Mammary epithelial cell (primary cell): ENCODE results near the gene BCL11A.

Experiments used
- CTCF ChIP-seq, 2 donors: IDR thresholded peaks in 1 of 2; conservative IDR thresholded peaks in 1 of 2; 2 replicates each; pipeline ENCODE4 v1.5.1; 2011 to 2012; ENCODE audit warnings: inconsistent platforms in 2 of 2, low read length in 2 of 2, mild to moderate bottlenecking in 2 of 2, control low read depth in 1 of 2, low read depth in 1 of 2; ENCODE audit not compliant: insufficient read depth in 1 of 2; ENCODE audit errors: extremely low read depth in 1 of 2
- EZH2 ChIP-seq: IDR thresholded peaks from 2 replicates; pipeline ENCODE4 v1.6.1; 2012; ENCODE audit warnings: low read length, inconsistent platforms, borderline replicate concordance

DNA sequence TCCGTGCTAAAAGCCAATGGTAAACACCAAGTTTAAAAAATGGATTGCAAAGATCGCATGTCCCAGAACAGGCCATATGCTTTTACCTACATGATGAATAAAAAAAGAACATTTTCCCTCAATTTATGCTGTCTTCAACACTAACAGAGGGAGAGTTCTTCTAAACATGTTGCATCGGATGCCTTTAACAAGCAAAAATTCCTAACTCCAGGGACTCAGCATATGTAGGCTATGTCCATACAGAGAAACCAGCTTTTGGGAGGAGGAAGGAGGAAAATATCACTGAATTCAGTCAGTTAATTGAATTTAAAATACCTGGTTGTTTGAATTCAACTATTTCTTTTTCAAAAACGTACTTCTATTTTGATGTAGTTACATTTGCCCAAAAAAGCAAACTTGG, 28.6 kb downstream of the BCL11A start:
- TF ChIP-seq CTCF (conservative IDR thresholded peaks at IDR 0.05 in 1 of 2, IDR thresholded peaks at IDR 0.05 in 1 of 2; ENCODE audit: extremely low read depth in 1 of 2, insufficient read depth in 1 of 2, low read depth in 1 of 2, low read length in 2 of 2) (no peak), EZH2 (no peak)
